Mucosa of gallbladder (tissue), 1 donor: Measurements from ENCODE around the gene HRH4. TPM values are rescaled to one million over a fixed set of nuclear protein-coding genes. Genes with fewer than 3 reads are reported as not detected.

Source experiments
- DNase-seq: peaks from one replicate; pipeline ENCODE4 v3.0.0-alpha.2; 2020; ENCODE audit warnings: low spot score
- total RNA-seq: library from RNA; stranded (reverse); gene quantifications from one replicate; pipeline ENCODE4 v1.2.1, GENCODE V29; 2021
- donor health status: DM: no; HTN: no; CAD: no.

Gene HRH4
- total RNA-seq, 1 donor from 2014 or later = not detected

DNA sequence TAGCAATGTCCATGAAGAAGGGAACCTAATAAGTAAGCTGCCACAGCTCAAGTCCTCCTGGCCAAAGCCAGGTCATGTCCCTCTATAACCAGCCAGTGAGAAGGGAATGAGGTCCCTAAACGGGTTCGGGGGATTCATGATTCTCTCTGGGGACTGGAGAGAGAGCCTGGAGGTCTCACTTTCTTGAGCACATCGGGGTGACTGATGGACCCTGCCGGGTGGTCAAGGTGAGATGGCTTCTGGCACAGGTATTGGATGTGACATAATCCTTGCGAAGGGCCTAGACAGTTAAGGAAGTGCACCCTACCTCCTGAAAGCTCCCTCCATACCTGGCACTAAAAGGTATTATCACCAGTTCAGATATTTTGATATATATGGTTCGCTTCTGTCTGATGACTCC is 45.7 kb downstream of the HRH4 start:
- DNase-seq = no peak

DNA sequence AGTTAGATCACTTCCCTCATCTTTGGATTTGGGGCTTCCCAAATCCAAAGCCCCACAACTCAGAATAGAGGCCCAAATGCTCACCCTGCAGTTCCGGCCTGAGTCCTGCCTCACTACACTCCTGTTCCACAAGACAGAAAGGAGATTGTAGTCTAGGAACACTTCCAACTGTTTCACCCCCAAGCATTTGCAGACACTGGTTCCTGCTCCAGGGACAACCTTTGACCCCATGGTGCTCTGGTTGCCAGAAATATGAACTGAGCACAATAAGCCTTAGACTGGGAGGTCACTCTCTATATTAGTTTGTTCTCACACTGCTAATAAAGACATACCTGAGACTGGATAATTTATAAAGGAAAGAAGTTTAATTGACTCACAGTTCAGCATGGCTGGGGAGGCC is 49.0 kb downstream of the HRH4 start:
- no peak for DNase-seq

DNA sequence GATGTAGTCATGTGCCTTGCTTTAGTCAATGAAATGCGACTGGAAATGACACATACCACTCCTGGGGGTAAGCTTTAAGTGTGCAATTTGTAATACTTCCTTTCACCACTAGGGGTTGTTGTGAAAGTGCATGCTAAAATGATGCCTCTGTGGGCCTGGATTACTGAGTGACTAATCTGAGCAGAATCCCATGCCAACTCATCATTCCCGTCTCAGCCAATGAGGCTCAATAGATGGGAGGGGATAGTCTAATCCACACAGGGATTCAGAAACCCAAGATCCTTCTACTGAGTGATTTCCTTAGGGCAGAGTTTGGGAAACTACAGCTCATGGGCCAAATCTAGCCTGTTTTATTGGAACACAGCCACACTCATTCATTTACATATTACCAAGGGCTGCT is 54.0 kb downstream of the HRH4 start:
- DNase-seq = no peak

GRCh38 chr18:24515721-24516120 is 55.3 kb downstream of the HRH4 start:
- no peak for DNase-seq

DNA sequence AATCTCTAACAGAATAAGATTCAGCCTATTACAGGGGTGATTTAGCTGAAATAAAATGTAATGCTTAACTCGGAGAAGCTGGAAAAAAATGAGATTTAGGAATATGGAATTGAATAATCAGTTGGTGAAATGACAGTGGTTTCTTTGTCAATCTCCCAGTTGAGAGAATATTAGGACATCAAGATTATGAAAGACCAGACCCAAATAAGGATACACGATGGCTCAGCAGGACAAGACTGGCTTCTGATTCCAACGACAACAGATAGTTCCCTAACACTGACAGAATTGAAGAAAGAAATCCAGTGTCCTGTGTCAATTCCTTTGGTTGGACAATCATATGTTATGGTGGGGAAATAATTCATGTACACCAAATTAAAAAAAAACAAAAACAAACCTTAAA is 55.8 kb downstream of the HRH4 start:
- no peak for DNase-seq

DNA sequence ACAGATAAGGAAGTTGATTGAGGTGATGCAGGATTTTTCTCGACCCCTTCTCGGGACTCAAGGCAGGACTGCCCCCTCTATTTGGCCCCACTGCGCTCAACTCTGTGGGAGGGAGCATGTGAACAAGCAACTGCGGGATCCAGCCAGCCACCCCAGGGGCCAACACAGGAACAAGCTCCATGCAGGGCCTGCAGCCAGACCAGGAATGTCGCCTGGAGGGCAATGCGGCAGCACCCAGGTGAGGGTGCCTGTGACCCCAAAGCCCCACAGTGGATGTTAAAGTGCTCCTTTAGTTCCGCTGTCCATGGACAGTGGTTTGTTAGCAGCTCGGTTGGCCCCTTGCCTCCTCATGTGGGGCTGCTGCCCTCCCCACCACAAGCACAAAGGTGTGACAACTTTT is 57.1 kb downstream of the HRH4 start:
- no peak for DNase-seq

DNA sequence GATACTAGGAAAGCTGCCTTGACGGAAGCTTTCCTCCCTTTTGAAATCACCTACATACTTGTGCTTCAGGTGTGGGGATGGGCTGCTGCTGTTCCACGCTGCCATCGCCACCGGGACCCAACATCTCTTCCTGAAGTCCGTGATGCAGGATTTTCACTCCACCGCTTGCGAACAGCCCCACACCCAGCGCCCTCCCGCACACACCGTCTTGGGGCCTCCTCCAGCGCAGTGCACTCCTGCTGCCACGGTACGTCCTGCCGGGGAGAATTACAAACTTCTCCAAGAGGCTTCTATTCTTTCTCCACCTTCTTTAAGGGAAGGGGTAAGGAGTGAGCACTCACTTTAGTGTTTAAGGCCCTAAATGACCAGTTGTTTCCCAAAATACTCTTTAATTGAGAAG is 58.2 kb downstream of the HRH4 start:
- DNase-seq = no peak

Other genes with a start within 250 kb of the HRH4 start
- 33.6 TPM for gene OSBPL1A, start 62.8 kb upstream of the HRH4 start, total RNA-seq
- gene IMPACT, start 34.0 kb upstream of the HRH4 start, total RNA-seq = 25.9 TPM